GM19468 (cell line): ENCODE measurements around the gene PKNOX2.

Source experiments
- ATAC-seq: cut with Tn5 transposase; IDR thresholded peaks from one replicate; pipeline ENCODE4 v1.9.1; 2021; ENCODE audit warnings: mild to moderate bottlenecking, moderate library complexity, moderate number of reproducible peaks; ENCODE audit not compliant: unreplicated experiment; ENCODE audit errors: extremely low read depth

Gene PKNOX2

GRCh38 chr11:125256541-125257189 is 92.1 kb downstream of the PKNOX2 start:
- no peak for ATAC-seq

GRCh38 chr11:125257190-125257579 is 92.6 kb downstream of the PKNOX2 start:
- no peak for ATAC-seq

GRCh38 chr11:125257751-125258150 is 93.2 kb downstream of the PKNOX2 start:
- no peak for ATAC-seq

GRCh38 chr11:125258291-125259032 is 93.9 kb downstream of the PKNOX2 start:
- no peak for ATAC-seq

GRCh38 chr11:125261588-125261987 is 97.0 kb downstream of the PKNOX2 start:
- ATAC-seq: no peak

GRCh38 chr11:125262194-125262829 is 97.8 kb downstream of the PKNOX2 start:
- ATAC-seq: no peak

- ATAC-seq: no peak
Measured at GRCh38 chr11:125262830-125263218, 98.3 kb downstream of the PKNOX2 start.

GRCh38 chr11:125263268-125263790 is 98.8 kb downstream of the PKNOX2 start:
- ATAC-seq: no peak

- ATAC-seq: no peak
Measured at GRCh38 chr11:125264100-125265022, 99.8 kb downstream of the PKNOX2 start.

- no peak for ATAC-seq
Measured at GRCh38 chr11:125267548-125267947, 103.0 kb downstream of the PKNOX2 start.

GRCh38 chr11:125268611-125269010 is 104.1 kb downstream of the PKNOX2 start:
- ATAC-seq: no peak

GRCh38 chr11:125270106-125270505 is 105.6 kb downstream of the PKNOX2 start:
- ATAC-seq: no peak

- no peak for ATAC-seq
Measured at GRCh38 chr11:125270711-125271110, 106.2 kb downstream of the PKNOX2 start.

GRCh38 chr11:125271483-125272091 is 107.0 kb downstream of the PKNOX2 start:
- ATAC-seq: no peak

- ATAC-seq: no peak
Measured at GRCh38 chr11:125272092-125272491, 107.5 kb downstream of the PKNOX2 start.

GRCh38 chr11:125272821-125273220 is 108.3 kb downstream of the PKNOX2 start:
- no peak for ATAC-seq

- ATAC-seq: no peak
Measured at GRCh38 chr11:125273519-125274000, 109.0 kb downstream of the PKNOX2 start.

GRCh38 chr11:125274309-125274708 is 109.8 kb downstream of the PKNOX2 start:
- ATAC-seq: no peak

GRCh38 chr11:125274774-125275173 is 110.2 kb downstream of the PKNOX2 start:
- ATAC-seq: no peak
